Gastroesophageal sphincter (tissue), 4 donors: ENCODE measurements around the gene MSRB1. TPM values are rescaled to one million over a fixed set of nuclear protein-coding genes. Genes with fewer than 3 reads are reported as not detected.

ENCODE experiments used
- ATAC-seq: fragments of 150-250 bp; one replicate; pipeline ENCODE4 v1.9.1; 2016; ENCODE audit warnings: mild to moderate bottlenecking, moderate library complexity
- H3K27ac ChIP-seq, 4 donors: fragments of 200-600 bp; sonication (generic) in 3 of 4; 1 replicate in 3 of 4; 2 replicates in 1 of 4; pipeline ENCODE4 v1.5.1; 2016 to 2019
- H3K27me3 ChIP-seq: fragments of 200-600 bp; sonication (generic); one replicate; pipeline ENCODE4 v1.5.1; 2019
- H3K36me3 ChIP-seq, 2 donors: fragments of 200-600 bp; sonication (generic); one replicate each; pipeline ENCODE4 v1.5.1; 2019; ENCODE audit warnings: control low read depth in 1 of 2
- H3K4me1 ChIP-seq, 3 donors: fragments of 200-600 bp; sonication (generic); 1 replicate in 2 of 3; 2 replicates in 1 of 3; pipeline ENCODE4 v1.5.1; 2016 to 2019; ENCODE audit warnings: control low read depth in 2 of 3
- H3K4me3 ChIP-seq, 2 donors: fragments of 200-600 bp; sonication (generic); one replicate each; pipeline ENCODE4 v1.5.1; 2019; ENCODE audit warnings: mild to moderate bottlenecking in 1 of 2, moderate library complexity in 1 of 2
- H3K9me3 ChIP-seq, 3 donors: fragments of 200-600 bp; sonication (generic); one replicate each; pipeline ENCODE4 v1.5.1; 2017 to 2019; ENCODE audit warnings: control low read depth in 2 of 3
- EP300 ChIP-seq: sonication (generic); formaldehyde crosslinking; IDR thresholded peaks from one replicate; pipeline ENCODE4 v1.6.1; 2017; ENCODE audit warnings: antibody characterized with exemption, mild to moderate bottlenecking
- POLR2A ChIP-seq, 2 donors: fragments of 450-650 bp; IDR thresholded peaks; one replicate each; pipeline ENCODE4 v1.6.1; 2017; ENCODE audit warnings: antibody characterized with exemption in 2 of 2, mild to moderate bottlenecking in 2 of 2, moderate library complexity in 1 of 2
- POLR2AphosphoS5 ChIP-seq: sonication (generic); formaldehyde crosslinking; IDR thresholded peaks from one replicate; pipeline ENCODE4 v1.6.1; 2017; ENCODE audit warnings: antibody characterized with exemption
- WGBS, 2 donors: methylation state at CpG; one replicate each; pipeline ENCODE4 v1.1.5; 2018; ENCODE audit warnings: low coverage in 1 of 2; 5-methylcytosine and 5-hydroxymethylcytosine counted together
- total RNA-seq, 4 donors: library from RNA; depleted of rRNA; stranded (reverse); fragments of >200 nt; gene quantifications; one replicate each; pipeline ENCODE4 v1.1.0, GENCODE V29; 2016
- TF ChIP-seq, protein P1 (sequence below), 4 experiments: fragments of 200-600 bp in 2 of 4; fragments of 450-650 bp in 2 of 4; sonication (generic) in 1 of 4; IDR thresholded peaks; one replicate each; pipeline ENCODE4 v1.5.1; 2017 to 2019; ENCODE audit warnings: antibody characterized with exemption in 4 of 4, mild to moderate bottlenecking in 2 of 4, moderate library complexity in 2 of 4

Gene MSRB1
- total RNA-seq, 4 donors from 2014 or later, result 23.8 to 53.7 (median 44.8) TPM

DNA sequence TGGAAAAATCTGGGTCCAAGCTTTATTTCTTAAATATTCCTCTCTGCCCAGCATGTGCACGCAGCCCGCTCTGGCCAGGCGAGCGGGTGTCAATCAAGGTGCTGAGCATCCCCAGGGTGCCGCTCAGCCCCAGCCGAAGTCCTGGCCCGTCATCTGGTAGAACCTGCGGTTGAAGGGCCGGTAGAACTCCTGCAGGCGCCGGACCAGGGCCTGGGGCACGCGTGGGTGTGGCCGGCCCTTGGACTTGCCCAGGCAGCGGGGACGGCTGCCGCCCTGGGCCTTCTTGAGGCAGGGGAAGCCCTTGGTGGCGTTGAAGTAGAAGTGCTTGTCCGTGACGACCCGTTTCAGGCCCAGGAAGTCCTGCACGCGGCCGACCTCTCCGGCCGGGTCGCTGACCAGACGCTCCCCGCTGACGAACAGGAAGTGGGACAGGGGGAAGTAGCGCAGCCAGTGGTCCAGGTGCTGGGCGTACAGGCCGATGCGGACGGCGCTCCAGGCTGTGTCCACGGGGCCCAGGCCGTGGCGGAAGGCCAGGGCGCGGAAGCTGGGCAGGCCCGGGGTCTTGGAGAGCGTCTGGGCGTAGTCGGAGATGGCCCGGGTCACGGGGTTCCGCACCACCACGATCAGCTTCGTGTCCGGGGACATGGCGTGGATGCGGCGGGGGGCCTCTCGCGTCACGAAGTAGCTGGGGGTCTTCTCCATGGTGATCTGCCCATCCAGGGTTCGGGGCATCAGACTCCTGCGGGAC, 31.4 kb downstream of the MSRB1 start:
- H3K27me3 ChIP-seq, result peaks cover 75% of the 10 kb centered on the region
- no peaks in the 10 kb centered on the region for H3K36me3 ChIP-seq
- H3K4me1 ChIP-seq, result no peaks in the 10 kb centered on the region
- H3K4me3 ChIP-seq, result no peak overlapping the region
- H3K27ac ChIP-seq, result no peak overlapping the region
- no peak for TF ChIP-seq POLR2AphosphoS5
- TF ChIP-seq, protein P1, sequence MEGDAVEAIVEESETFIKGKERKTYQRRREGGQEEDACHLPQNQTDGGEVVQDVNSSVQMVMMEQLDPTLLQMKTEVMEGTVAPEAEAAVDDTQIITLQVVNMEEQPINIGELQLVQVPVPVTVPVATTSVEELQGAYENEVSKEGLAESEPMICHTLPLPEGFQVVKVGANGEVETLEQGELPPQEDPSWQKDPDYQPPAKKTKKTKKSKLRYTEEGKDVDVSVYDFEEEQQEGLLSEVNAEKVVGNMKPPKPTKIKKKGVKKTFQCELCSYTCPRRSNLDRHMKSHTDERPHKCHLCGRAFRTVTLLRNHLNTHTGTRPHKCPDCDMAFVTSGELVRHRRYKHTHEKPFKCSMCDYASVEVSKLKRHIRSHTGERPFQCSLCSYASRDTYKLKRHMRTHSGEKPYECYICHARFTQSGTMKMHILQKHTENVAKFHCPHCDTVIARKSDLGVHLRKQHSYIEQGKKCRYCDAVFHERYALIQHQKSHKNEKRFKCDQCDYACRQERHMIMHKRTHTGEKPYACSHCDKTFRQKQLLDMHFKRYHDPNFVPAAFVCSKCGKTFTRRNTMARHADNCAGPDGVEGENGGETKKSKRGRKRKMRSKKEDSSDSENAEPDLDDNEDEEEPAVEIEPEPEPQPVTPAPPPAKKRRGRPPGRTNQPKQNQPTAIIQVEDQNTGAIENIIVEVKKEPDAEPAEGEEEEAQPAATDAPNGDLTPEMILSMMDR (IDR thresholded peaks at IDR 0.05), result no peak
- no peak for TF ChIP-seq EP300
- TF ChIP-seq POLR2A (IDR thresholded peaks at IDR 0.05), result no peak
- no peaks in the 10 kb centered on the region for H3K9me3 ChIP-seq
- WGBS, 2 donors, result 89 to 100% methylated on average over 3 to 8 of the region's 59 CpGs
- ATAC-seq, result no peak

DNA sequence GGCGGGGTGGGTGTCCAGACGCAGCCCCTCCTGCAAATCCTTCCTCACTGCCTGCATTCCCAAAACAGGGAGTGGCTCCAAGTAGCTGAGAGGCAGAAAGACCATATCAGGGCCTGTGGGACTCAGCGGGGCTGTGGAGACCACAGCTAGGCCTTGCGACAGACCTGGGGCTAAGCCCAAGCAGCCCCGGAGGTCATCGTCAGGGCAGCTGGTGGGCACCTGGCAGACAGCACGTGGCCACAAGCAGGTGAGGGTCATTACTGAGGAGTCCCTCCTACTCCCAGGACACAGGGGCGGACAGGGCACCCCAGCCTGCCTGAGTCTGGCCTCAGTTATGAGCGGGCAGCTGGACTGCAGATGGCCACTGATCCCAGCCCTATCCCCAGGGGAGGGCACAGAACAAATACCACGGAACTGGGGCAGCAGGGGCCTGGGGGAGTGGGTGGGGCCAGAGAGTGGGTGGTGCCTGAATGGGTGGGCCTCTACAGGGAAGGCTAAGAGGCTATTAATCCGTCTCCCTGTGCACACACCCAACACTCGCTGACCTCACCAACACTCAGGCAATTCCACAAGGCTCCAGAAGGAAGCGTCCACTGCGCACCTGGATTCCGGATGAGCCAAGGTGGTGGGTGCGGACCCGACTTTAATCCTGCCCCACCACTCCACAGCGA, 33.3 kb downstream of the MSRB1 start:
- Histone ChIP-seq H3K4me3 (no peak overlapping the region), H3K9me3 (no peaks in the 10 kb centered on the region), H3K27me3 (peaks cover 74% of the 10 kb centered on the region), H3K36me3 (no peaks in the 10 kb centered on the region), H3K4me1 (no peaks in the 10 kb centered on the region), H3K27ac (no peak overlapping the region)
- ATAC-seq, result no peak
- TF ChIP-seq, protein P1 (IDR thresholded peaks at IDR 0.05), result no peak
- TF ChIP-seq POLR2A (IDR thresholded peaks at IDR 0.05) (no peak), POLR2AphosphoS5 (no peak), EP300 (no peak)
- WGBS, 2 donors, result 60% methylated on average over 1 of the region's 18 CpGs; no CpG with 5 or more reads in 1 of the 2 donors

DNA sequence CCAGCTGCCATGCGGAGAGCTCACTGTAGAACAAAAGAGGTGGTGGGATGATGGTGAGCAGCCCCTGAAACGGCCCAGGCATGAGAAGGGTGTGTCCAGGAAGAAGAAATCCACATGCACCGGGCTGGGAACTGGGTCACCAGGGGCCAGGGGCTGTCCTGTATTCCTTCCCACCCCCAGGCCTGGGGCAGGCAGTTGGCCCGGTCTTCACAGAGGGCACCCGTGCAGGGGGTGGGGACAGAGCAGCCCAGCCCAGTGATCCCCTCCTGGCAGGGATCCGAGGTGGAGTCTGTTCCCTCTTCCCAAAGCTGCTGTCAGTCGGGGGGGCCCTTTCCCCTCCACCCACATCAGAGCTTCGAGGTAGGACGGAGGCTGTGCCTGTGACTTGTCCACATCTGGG, 34.0 kb downstream of the MSRB1 start:
- Histone ChIP-seq H3K27me3 (peaks cover 74% of the 10 kb centered on the region), H3K9me3 (no peaks in the 10 kb centered on the region), H3K36me3 (no peaks in the 10 kb centered on the region), H3K27ac (no peak overlapping the region), H3K4me3 (no peak overlapping the region), H3K4me1 (no peaks in the 10 kb centered on the region)
- no peak for ATAC-seq
- no peak for TF ChIP-seq EP300
- no peak for TF ChIP-seq POLR2A (IDR thresholded peaks at IDR 0.05)
- TF ChIP-seq POLR2AphosphoS5, result no peak
- TF ChIP-seq, protein P1 (IDR thresholded peaks at IDR 0.05), result no peak
- 51 to 60% methylated on average over 1 to 3 of the region's 9 CpGs for WGBS, 2 donors

DNA sequence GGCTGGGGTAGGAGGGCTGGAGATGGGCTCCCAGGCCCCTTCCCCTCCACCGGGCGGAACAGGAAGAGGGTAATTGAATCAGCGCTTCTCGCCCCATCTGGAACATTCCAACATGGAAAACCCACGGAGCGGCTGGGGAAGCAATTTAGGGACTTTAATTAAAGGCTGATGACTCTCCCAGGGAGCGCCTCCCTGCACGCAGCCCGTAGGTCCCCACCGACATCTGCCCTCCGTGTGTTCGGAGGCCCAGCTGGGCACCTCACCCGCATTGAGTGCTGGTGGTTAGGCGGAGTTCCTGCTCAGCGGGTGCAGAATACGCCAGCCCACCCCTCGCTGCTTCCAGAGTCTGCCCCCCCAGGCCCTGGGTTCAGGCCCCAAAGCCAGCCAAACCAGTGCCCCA, 34.8 kb downstream of the MSRB1 start:
- WGBS, 2 donors, result 60% methylated on average over 8 of the region's 17 CpGs; no CpG with 5 or more reads in 1 of the 2 donors

More for the DNA sequence above, 34.8 kb downstream of the MSRB1 start:
- no peak for ATAC-seq
- H3K27ac ChIP-seq, result no peak overlapping the region
- no peaks in the 10 kb centered on the region for H3K36me3 ChIP-seq
- TF ChIP-seq POLR2AphosphoS5 (no peak), POLR2A (IDR thresholded peaks at IDR 0.05) (no peak)
- TF ChIP-seq, protein P1 (IDR thresholded peaks at IDR 0.05), result no peak
- peaks cover 74% of the 10 kb centered on the region for H3K27me3 ChIP-seq
- H3K4me3 ChIP-seq, result no peak overlapping the region
- H3K4me1 ChIP-seq, result no peaks in the 10 kb centered on the region
- no peaks in the 10 kb centered on the region for H3K9me3 ChIP-seq
